Activated CD4-positive, alpha-beta T cell treated with anti-CD3 and anti-CD28 coated beads for 48 hours (primary cell): ENCODE data around the gene RIMBP2.

ENCODE experiments used
- DNase-seq: peaks from one replicate; pipeline ENCODE4 v3.0.0-alpha.2; 2020

The RIMBP2 gene

GRCh38 chr12:130477701-130478100 lies 238.4 kb downstream of the RIMBP2 start:
- no peak for DNase-seq

- DNase-seq = no peak
Observed at GRCh38 chr12:130477266-130477665, 238.8 kb downstream of the RIMBP2 start.

- no peak for DNase-seq
Observed at GRCh38 chr12:130476451-130477135, 239.5 kb downstream of the RIMBP2 start.

GRCh38 chr12:130474599-130475269 lies 241.4 kb downstream of the RIMBP2 start:
- DNase-seq = no peak

GRCh38 chr12:130473266-130473665 lies 242.8 kb downstream of the RIMBP2 start:
- DNase-seq = no peak

GRCh38 chr12:130470969-130471368 lies 245.1 kb downstream of the RIMBP2 start:
- no peak for DNase-seq

GRCh38 chr12:130469552-130469951 lies 246.5 kb downstream of the RIMBP2 start:
- DNase-seq = no peak

- no peak for DNase-seq
Observed at GRCh38 chr12:130468700-130469245, 247.3 kb downstream of the RIMBP2 start.

GRCh38 chr12:130468186-130468585 lies 247.9 kb downstream of the RIMBP2 start:
- DNase-seq = no peak

GRCh38 chr12:130465626-130466025 lies 250.5 kb downstream of the RIMBP2 start:
- DNase-seq = no peak

GRCh38 chr12:130465046-130465445 lies 251.1 kb downstream of the RIMBP2 start:
- no peak for DNase-seq

GRCh38 chr12:130463818-130464670 lies 252.1 kb downstream of the RIMBP2 start:
- no peak for DNase-seq

- DNase-seq = no peak
Observed at GRCh38 chr12:130463275-130463658, 252.8 kb downstream of the RIMBP2 start.

- no peak for DNase-seq
Observed at GRCh38 chr12:130462558-130463274, 253.4 kb downstream of the RIMBP2 start.

GRCh38 chr12:130461839-130462557 lies 254.1 kb downstream of the RIMBP2 start:
- DNase-seq = no peak

GRCh38 chr12:130461447-130461815 lies 254.7 kb downstream of the RIMBP2 start:
- DNase-seq = no peak

- DNase-seq = no peak
Observed at GRCh38 chr12:130460611-130461446, 255.3 kb downstream of the RIMBP2 start.

- no peak for DNase-seq
Observed at GRCh38 chr12:130459916-130460315, 256.2 kb downstream of the RIMBP2 start.

GRCh38 chr12:130458341-130458740 lies 257.8 kb downstream of the RIMBP2 start:
- no peak for DNase-seq

- DNase-seq = no peak
Observed at GRCh38 chr12:130457215-130457614, 258.9 kb downstream of the RIMBP2 start.
